GM19238 (cell line): ENCODE data around the gene LIMS3.
"Not testable (repeated sequence)": the region's sequence is repeated elsewhere in the genome, so short reads cannot be mapped to it uniquely, and the experiment has no call there.

ENCODE experiments used
- DNase-seq: peaks from one replicate; pipeline ENCODE4 v3.0.0; 2011; ENCODE audit warnings: low spot score; ENCODE audit not compliant: insufficient read length

Gene LIMS3, protein sequence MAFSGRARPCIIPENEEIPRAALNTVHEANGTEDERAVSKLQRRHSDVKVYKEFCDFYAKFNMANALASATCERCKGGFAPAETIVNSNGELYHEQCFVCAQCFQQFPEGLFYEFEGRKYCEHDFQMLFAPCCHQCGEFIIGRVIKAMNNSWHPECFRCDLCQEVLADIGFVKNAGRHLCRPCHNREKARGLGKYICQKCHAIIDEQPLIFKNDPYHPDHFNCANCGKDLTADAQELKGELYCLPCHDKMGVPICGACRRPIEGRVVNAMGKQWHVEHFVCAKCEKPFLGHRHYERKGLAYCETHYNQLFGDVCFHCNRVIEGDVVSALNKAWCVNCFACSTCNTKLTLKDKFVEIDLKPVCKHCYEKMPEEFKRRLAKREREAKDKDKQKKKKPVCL

DNA sequence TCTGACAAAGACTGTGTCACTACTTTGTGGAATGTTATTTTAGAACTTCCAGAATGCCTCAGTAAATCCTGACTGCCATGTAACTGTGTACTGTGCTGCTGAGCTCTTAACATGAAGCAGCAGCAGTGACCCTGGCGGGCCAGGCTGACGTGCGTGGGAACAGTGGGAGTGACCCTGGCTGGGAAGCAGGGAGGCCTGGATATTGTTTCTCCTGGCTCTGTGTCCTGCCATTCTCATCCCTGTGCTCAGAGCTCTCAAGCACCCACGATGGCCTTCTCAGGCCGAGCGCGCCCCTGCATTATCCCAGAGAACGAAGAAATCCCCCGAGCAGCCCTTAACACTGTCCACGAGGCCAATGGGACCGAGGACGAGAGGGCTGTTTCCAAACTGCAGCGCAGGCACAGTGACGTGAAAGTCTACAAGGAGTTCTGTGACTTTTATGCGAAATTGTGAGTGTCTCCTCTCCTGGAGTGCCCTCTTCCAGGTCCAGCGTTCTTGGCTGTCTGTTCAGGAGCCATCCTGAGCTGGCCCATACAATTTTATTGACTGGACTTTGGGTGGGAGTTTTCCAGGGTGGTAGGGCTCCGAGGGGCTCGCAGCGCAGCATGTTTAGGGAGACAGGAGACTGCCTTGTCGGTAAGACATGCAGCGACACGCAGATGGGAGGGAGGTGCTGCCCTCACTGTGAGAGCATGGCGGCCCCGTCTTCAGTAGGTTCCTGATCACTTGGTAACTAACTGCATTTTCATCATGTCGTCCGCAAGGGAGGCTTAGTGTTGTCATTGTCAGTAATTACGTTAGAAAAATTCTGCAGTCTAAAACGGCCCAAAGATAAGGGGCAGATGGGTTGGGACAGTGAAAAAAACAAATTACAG is at the start of gene LIMS3:
Gene LIMS3, plus strand, starts transcription at position 227 of the 875 bp plus-strand sequence. Its CDS starts 41 bp downstream, at position 268.
- not testable (repeated sequence) for DNase-seq

GRCh38 chr2:109871129-109871751 is 27.2 kb upstream of the LIMS3 start:
- DNase-seq, result not testable (repeated sequence)

DNA sequence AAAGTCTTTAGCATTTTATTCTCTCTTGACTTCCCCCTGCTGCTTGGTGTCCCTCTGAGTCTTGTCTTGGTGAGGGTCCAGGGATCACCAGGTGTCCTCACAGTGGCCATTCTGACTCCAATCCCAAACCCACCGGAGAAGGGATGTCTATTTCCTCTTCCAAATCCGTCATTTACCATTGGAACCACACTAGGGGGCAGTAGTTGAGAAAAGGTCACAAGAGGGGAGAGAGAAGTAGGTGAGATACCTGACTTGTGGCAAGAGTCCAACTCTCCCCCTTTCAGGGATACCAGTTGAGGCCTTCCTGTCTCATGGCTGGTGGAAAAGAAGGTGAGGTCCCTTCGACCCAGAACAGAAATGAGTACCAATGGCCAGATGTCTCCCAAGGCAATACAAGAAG is 21.9 kb upstream of the LIMS3 start:
- DNase-seq, result not testable (repeated sequence)

DNA sequence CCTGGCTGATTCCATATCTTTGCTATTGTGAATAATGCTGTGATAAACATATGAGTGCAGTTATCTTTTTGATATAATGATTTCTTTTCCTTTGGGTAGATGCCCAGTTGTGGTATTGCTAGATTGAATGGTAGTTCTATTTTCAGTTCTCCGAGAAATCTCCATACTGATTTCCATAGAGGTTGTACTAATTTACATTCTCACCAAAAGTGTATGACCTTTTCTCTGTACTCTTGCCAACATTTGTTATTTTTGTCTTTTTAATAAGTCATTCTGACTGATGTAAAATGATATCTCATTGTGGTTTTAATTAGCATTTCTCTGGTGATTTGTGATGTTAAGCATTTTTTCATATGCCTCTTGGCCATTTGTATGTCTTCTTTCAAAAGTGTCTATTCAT is 16.4 kb upstream of the LIMS3 start:
- not testable (repeated sequence) for DNase-seq

GRCh38 chr2:109888414-109888813 is 10.1 kb upstream of the LIMS3 start:
- not testable (repeated sequence) for DNase-seq

DNA sequence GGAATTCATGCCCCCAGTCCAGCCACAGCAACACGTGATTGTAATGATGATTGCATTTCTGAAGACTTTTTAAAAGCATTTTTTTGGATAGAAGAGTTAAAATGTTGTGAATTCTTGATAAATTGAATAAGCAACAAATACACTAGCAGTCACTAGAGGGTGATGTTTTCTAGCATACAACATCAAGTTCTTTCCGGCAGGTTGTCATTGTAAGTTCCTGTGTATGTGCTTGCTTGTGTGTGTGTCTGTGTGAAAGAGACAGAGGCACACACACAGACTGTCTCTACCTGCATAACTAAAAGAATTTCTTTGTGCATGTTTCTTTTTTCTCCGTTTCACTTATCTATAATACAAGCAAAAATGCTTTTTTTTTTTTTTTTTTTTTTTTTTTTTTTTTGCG is 8.6 kb upstream of the LIMS3 start:
- not testable (repeated sequence) for DNase-seq

GRCh38 chr2:109891024-109891423 is 7.5 kb upstream of the LIMS3 start:
- not testable (repeated sequence) for DNase-seq

DNA sequence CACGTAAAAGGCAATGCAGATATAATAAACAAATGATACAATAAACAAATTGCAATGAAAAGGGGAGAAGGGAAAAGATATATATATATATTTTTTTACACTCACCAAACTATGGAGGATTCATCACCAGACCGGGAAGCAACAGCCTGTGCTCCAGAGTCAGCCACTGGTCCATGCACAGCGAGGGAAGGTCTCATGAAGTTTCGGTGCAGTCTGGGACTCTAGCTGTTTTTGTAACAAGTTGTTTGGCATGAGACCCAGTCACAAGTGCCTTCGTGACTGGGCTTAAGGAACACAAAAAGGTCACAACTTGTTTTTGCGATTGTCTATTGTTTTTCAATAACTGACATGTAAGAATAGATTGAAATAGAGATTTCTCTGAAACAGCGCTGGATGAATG is 4.8 kb upstream of the LIMS3 start:
- not testable (repeated sequence) for DNase-seq

DNA sequence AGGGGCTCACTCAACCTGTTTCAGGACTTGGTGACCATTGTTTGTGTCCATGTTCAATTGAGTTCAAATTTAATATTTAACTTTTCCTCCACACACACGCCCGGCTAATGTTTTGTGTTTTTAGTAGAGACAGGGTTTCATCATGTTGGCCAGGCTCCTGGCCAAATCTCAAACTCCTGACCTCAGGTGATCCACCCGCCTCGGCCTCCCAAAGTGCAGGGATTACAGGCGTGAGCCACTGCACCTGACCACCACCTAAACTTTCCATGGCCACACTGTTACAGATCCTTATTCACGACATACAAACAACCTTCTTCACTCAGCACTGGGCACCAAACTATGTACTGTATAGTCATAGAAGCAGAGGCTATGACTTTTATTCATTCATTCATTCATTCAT is 4.3 kb upstream of the LIMS3 start:
- DNase-seq, result not testable (repeated sequence)

GRCh38 chr2:109895090-109895869 is 3.2 kb upstream of the LIMS3 start:
- DNase-seq, result not testable (repeated sequence)

GRCh38 chr2:109896212-109896611 is 2.3 kb upstream of the LIMS3 start:
- not testable (repeated sequence) for DNase-seq

- not testable (repeated sequence) for DNase-seq
These were observed 573 bp upstream of the LIMS3 start for GRCh38 chr2:109897769-109898461.

DNA sequence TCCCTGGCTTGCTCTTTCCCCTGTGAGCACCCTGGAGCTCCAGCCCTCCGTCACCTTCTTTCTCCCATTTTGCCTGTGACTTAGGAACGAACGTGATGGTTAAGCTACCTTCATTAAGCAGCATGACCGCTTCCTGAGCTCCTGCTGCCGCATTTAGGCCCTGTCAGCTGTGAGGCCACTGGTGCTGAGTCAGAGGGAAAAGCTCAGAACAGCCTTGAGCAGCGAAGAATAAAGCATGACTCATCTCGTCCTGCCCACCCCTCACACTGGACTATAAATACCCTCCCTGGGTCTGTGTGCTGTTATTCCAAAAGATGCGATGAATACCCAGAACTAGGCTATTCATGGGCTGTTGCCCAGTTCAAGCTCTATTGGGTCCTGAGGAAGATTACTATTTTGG is 7.3 kb downstream of the LIMS3 start:
- DNase-seq, result not testable (repeated sequence)

GRCh38 chr2:109908626-109909025 is 10.1 kb downstream of the LIMS3 start:
- DNase-seq, result not testable (repeated sequence)

DNA sequence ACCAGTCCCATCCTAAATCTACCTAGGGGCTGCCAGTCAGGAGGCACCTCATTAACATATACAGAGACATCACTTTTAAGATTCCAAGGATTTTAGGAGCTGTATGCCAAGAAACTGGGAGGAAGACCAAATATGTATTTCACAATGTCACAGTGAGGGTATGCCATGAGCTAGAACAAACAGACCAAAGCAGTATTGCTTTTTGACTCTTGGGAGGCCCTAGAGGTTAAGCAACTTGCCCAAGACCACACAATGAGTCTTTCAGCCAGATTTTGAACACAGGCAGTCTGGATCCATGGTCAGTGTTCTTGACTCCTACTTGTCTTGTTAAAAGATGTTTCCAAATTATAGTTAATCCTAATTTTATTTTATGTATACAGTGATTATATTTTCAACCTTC is 12.3 kb downstream of the LIMS3 start:
- DNase-seq, result not testable (repeated sequence)

- not testable (repeated sequence) for DNase-seq
These were observed 15.4 kb downstream of the LIMS3 start for GRCh38 chr2:109913911-109914310.

GRCh38 chr2:109914552-109914951 is 16.1 kb downstream of the LIMS3 start:
- DNase-seq, result not testable (repeated sequence)

- not testable (repeated sequence) for DNase-seq
These were observed 17.3 kb downstream of the LIMS3 start for GRCh38 chr2:109915830-109916229.

DNA sequence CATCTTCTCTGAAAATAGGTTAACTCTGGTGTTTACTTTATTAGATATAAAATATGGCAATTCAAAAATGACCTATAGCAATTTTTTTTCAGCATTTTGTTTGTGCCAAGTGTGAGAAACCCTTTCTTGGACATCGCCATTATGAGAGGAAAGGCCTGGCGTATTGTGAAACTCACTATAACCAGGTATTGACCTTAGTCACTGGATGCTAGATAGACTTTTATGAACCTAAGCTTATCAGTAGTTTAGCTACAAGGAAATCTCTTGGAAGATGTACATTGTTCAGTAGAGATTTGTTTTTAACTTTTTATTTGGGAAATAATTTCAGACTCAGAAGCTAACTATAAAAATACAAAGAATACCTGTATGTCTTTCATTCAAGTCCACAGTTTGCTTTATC is 21.7 kb downstream of the LIMS3 start:
- DNase-seq, result not testable (repeated sequence)
